GM19043 (cell line): Measurements from ENCODE around the gene GRB2.

Experiments used
- ATAC-seq: cut with Tn5 transposase; IDR thresholded peaks from one replicate; pipeline ENCODE4 v1.9.1; 2021; ENCODE audit warnings: low read depth; ENCODE audit not compliant: unreplicated experiment

The GRB2 gene

DNA sequence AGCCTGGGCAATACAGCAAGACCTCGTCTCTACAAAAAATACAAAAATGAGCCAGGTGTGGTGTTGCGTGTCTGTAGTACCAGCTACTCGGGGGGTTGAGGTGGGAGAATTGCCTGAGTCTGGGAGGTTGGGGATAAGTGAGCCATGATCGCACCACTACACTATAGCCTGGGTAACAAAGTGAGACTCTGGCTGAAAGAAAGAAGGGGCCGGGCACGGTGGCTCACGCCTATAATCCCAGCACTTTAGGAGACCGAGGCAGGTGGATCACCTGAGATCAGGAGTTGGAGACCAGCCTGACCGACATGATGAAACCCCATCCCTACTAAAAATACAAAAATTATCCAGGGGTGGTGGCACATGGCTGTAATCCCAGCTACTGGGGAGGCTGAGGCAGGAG, 10.5 kb upstream of the GRB2 start:
- ATAC-seq: no peak

DNA sequence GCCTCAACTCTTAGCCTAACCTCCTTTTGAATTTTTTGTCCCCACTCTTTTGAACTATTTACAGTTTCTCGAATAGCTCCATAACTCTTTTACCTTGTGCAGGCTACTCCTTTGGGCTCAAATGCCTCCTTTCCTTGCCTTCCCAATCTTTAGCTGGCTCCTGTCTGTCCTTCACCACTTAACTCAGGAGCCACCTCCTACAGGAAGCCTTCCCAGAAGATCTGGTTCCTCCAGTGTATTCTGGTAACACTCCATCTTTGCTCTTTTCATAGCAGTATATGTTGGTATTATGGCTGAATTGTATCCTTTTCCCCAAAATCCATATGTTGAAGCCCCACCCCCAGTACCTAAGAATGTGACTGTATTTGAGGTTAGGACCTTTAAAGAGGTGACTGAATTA, 9.0 kb upstream of the GRB2 start:
- no peak for ATAC-seq

DNA sequence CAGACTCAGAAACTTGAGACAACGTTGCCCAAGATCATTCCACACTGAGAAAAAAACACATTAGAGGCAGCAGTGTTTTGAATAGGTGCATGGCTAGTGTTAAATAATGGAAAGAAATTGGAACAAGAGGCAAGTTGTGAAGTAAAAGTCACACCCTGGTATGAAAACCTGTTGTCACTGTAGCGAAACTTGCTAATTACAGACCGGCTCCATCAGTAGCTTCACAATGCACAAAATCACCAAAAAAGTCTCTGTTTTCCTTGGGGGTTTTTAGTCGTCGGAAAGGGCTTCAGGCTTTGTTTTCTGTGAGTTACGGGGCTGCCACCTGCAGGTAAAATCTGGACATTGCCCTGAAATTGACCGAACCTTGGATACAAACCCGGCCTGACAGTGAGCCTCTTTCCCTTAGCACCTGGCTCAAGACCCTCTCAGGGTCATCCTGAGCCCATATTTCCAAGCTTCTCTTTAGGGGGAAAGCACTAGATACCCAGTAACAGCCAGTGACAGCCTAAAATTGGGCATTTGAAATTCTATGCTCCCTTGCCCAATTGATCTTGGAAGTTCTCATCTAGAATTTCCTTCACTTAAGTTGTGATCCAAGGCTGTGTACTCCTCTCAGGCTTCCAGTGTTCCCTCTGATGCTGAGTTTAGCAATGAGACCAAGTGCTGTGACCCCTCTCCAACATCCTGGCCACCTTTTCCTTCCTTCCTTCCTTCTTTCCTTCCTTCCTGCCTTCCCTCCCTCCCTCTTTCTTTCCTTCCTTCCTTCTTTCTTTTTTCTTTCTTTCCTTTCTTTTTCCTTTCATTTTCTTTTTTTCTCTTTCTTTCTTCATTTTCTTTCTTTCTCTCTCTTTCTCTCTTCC, 7.2 kb upstream of the GRB2 start:
- no peak for ATAC-seq

DNA sequence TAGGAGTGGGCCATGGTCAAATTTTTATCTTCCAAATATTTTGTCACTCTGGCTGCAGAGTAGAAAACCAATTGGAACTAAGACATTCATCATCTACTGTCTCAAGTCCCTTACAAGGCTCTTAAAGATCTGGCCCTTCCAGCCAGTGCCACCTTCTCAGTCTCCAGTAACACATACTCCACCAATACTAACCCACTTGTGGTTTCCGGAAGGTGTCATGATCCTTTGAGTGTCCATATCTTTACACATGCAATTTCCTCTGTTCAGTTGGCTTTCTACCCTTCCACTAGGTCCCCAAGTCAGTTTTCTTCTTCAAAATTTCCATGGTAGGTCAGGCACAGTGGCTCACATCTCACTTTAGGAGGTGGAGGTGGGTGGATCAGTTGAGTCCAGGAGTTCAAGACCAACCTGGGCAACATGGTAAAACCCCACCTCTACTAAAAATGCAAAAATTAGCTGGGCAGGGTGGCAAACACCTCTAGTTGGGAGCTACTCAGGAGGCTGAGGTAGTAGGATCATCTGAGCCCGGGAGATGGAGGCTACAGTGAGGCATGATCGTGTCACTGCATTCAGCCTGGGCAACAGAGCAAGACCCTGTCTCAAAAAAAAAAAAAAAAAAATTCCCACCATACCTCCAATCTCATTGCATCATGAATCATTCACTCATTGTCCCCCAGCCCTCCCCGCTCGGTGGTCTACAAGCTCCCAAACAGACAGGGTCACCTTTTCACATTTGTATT, 6.0 kb upstream of the GRB2 start:
- no peak for ATAC-seq

DNA sequence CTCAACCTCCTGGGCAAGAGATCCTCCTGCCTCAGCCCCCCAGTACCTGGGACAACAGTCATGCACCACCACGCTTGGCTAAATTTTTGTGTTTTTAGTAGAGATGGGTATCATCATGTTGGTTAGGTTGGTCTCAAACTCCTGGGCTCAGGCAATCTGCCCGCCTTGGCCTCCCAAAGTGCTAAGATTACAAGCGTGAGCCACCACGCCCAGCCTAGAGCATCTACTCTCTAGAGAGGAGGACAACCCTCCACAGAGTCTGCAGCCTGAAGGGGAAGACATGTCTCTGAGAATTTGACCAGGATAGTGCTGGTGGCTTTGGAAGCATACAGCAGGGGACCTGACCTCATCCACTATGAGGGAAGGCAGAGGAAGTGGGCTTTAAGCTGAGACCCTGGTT, 4.7 kb upstream of the GRB2 start:
- ATAC-seq: no peak

DNA sequence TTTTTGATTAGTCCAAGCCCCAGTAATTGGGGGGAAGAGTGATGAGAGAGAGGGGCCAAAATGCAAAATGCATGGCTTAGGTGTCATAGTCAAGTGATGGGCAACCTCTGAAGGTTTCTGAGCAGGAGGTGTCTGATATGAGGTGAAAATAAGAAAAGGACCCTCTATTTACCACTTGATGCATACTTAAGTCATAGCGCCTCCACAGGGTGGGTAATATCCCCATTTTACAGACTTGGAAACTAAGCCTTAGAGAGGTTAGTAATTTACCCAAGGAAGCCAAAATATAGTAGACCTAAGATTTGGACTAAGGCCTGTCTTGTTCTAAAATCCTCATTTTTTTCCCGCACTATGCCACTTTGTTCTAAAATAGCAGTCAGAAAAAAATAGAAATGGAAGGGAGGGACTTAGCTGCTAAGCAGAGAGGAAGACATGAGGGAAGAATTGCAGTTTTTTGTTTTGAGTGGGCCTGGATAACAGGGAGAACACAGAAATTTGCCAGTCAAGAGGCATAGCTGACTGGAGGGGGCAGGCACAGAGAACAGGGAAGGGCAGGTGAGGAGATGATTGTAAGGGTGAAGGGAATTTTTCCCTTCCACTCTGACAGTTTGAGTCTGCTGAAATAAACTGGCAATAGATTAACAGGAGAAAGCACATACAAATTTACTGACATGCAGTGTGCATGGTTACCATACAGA, 2.3 kb upstream of the GRB2 start:
- no peak for ATAC-seq

DNA sequence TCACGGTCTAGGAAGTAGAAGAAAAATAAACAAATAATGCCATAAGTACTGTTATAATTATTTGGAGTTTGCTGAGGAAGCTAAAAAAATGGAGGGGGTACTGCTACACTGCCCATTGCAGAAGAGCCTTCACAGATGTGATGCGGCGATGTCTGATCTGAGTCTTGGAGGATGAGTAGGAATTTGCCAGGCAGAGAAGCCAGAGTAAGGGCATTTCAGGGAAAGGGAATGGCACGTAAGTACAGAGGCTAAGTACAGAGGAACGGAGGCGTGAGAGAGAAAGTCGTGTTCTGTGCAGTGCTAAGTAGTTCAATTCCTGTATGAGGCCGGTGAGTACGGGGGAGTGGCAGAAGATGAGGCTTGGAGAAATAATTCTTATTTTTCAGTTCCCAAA, 741 bp upstream of the GRB2 start:
- no peak for ATAC-seq

DNA sequence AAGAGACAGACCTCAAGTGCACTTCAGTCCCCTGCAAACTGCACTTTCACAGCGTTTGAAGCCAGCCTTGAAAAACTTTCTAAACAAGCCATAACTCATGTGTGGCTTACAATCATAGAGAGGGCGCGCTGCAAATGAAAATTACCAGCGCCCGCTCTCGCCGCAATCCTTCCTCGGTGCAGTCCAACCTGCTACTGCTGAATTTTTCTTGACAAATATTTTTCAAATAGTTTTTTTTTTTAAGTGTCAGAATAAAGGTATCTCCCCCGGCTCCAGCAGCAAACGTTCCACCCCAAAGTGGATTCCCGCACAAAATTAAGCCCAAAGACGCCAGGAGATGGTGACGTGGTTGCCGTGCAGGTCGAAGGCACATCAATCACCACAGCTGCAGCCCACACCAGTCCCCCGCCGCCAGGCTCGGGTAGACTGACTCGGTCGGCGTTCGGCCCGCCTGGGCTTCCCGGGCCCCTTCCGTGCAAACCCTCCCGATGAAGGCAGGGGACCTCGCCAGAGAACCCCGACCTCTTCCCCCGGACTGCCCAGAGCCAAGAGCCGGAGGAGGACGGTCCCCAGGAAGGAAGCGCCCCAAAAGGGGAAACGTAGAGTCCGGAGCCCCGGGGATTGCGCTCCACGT, 630 bp downstream of the GRB2 start:
- no peak for ATAC-seq

DNA sequence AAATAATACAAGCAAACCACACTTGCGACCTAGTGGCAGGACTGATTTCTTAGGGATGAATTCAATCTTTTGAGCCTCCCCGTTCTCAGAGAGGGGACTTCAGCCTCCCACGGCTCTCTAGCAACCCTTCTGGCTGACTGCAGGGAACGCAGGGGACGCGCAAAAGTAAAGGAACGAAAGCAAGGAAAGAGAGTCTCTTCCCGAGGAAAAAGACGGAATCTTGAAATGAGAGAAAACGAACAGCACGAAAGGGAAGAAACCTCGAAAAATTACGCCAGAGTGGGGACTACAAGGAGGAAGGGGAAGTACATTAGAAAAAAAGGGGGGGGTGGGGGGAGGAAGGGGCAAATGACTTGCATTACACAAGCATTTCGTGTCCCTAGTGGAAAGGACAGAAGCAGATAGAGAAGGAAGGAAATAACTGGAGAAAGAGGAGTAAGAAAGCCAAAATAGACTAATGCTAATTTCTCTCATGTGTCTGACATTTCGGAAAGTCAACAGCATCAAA, 1.2 kb downstream of the GRB2 start:
- ATAC-seq: no peak

DNA sequence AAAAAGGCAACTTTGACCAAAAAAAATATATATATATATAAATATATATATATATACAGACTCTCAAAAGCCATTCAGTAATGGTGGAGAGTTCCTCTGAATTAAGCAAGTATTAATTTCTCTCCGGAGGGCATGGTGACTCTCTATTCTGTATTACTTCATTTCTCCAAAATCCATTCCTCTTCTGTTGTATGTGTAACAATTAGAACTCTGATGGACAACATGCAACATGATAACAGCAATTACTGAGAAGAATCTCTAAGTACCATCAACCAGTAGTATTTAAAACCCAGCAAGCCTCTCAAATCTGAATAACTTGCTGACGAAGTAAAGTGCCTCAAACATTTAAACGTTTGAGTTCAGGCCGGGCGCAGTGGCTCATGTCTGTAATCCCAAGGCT, 2.3 kb downstream of the GRB2 start:
- ATAC-seq: no peak

DNA sequence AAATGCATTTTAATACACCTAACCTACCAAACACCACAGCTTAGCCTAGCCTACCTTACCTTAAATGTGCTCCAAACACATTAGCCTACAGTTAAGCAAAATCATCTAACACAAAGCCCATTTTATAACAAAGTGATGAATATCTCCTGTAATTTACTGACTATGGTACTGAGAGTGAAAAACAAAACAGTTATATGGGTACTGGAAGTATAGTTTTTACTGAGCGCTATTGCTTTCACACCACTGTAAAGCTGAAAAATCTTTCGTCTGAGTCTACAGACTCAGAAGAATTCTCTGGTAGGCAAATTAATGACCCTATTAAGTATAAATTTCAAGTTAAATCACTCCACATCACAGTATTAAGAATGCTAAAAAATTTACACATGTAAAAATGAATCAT, 3.5 kb downstream of the GRB2 start:
- ATAC-seq: no peak

DNA sequence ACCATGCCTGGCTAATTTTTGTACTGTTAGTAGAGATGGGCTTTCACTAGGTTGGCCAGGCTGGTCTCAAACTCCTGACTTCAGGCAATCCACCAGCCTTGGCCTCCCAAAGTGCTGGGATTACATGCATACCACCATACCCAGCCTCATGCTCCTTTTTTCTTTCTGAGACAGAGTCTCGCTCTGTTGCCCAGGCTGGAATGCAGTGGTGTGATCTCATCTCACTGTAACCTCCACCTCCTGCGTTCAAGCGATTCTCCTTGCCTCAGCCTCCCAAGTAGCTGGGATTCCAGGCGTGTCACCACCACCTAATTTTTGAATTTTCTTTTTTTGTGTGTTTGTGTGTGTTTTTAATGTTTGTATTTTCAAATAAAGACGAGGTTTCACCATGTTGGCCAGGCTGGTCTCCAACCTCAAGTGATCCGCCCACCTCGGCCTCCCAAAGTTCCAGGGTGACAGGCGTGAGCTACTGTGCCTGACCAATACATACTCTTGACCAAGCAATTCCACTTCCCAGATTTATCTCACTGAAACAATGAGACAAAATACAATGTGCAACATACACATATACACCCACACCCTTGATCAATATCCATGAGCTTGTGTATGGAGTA, 5.0 kb downstream of the GRB2 start:
- no peak for ATAC-seq

DNA sequence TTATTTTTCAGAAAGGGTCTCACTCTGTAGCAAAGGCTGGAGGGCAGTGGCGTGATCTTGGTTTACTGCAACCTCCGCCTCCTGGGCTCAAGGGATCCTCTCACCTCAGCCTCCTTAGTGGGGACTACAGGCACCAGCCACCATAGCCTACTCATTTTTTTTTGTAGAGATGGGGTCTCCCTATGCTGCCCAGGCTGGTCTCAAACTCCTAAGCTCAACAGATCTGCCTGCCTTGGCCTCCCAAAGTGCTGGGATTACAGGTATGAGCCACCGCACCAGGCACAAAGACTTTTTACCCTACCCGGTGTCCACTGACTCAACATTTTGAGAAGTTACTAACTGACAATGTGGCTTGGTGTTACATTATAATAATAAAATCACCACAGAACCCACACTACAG, 7.2 kb downstream of the GRB2 start:
- no peak for ATAC-seq

DNA sequence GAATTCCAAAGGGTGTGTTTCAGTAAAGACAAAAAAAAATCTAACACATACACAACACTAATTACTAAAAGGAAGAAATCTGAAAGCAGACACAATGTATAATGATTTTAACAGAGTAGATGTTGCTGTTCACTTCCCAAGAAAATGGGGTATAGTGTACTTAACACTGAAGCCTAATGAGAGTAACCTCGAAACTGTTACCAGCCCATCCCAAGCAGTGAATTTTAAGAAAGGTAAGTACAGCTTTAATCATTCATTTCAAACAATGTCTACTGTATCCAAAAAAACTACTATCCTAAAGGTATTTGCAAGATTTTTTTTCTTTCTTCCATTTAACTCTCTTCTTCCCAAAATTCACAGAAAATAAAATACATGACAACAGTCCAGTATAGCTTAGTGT, 8.3 kb downstream of the GRB2 start:
- ATAC-seq: no peak

DNA sequence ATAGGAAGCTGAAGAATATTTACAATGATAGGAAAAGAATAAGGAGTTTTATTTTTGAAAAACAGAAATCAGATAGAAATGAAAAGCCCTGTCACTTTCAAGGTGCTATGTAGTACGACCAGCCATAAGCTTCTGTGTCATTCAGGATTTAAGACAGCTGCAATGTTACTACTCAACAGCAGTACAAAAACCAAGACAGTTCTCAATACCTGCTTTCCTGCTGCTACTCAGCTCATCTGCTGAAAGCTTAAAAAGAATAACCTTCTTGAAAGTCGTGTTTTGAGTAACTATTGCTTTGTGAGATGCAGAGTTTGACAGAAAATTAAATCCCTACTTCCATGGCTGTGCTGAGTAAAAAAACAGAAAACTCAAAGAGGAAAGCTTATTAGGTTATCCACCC, 8.7 kb downstream of the GRB2 start:
- no peak for ATAC-seq

DNA sequence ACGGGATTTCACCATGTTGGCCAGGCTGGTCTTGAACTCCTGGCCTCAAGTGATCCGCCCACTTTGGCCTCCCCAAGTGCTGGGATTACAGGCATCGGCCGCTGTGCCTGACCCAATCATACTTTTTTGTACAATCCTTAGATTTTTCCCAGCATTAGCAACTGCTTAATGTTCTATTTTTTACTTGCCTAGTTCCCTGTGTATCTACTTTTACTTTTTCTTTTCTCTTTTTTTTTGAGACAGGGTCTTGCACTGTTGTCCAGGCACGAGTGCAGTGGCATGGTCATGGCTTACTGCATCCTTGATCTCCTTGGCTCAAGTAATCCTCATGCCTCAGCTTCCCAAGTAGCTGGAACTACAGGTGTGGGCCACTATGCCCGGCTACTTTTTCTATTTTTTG, 9.5 kb downstream of the GRB2 start:
- no peak for ATAC-seq

DNA sequence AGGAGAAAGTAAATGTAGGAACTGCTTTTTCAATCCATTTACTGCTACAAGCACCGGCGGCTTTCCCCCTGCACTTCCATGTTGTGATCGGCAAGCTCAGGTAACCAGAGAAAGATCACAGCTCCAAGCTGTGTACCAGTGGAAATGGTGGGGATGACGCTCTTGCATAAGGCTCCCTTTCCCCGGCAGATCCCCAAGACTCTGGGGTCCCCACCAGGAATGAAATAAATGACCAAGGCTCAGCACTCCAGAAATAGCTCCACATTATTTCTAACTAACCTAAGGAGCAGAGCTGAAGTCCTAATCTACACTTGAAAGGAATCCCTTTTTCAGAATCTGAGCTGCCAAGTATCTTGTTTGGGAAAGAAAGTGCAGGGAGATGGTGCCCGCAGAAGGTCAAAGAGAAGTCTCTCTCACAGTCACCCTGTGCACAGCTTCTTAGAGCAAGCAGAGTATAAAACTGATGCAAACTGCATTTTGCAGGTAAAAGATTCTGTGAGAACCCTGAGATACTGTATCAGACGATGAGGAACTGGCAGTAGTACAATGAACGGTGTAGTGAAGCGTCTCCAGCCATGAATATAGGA, 11.1 kb downstream of the GRB2 start:
- no peak for ATAC-seq

DNA sequence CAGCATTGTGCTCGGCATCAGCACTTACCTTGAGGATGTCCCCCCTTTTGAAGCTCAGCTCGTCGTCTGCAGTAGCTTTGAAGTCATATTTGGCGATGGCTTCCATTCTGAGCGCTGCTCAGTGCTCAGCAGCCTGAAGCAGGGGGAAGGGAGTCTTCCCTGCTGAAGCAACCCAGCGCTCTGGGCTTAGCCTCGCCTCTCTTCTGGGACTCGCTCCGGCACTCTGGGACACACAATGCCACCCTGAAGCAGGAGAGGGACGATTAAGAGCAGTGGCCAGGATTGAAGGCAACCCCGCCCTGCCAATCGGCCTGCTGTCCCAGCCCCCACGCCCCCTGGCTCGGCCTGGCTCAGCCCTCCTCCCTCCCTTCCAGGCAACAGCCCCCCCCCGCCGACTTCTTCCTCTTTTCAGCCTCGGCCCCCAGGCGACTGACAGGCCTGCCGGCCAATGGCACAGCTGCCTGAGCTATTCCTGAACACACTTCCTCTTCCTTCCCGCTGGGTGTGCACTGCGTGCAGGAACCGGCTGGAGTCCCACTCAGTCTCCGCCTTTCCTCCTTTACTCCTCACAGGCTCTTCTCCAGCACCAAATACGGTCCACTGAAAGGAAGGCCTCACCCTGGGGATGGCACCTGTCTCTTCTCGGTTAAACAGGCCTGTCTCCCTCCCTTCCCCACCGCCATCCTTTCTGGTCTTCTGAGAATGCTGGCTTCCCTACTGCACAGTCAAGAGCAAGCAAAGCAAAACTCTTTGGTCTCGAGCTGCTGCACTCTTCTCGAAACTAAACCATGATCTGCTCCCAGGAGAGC, 11.8 kb downstream of the GRB2 start:
- no peak for ATAC-seq

DNA sequence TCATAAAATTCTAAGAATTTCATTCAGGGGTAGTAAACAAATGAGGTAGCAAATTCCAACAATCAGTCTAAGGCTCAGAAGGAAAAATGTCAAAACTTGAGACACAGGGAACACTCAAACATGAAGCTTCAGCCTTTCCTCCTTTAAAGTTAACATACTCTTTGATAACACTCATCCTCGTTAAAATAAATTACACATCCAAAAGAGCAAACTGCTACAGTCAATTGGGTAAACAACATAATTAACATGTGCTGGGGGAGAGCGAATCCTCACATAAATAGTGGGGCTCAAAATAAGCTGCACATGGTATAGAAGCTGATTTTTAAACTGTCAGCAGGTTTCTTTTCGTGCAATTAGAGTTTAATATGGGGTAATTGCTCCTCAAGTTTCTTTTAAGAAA, 12.9 kb downstream of the GRB2 start:
- ATAC-seq: no peak
